Measurements from ENCODE around the gene SORBS1. TPM values are rescaled to one million over a fixed set of nuclear protein-coding genes. Genes with fewer than 3 reads are reported as not detected.

SORBS1 gene
- total RNA-seq, 1 donor from 2014 or later = 58.2 TPM

GRCh38 chr10:95443636-95444035 is 117.5 kb downstream of the SORBS1 start:
- TF ChIP-seq CTCF (IDR thresholded peaks at IDR 0.05) = no peak
- Histone ChIP-seq H3K27me3 (ENCODE audit: low read depth) (no peaks in the 10 kb centered on the region), H3K27ac (no peak overlapping the region), H3K4me1 (peaks cover 40% of the 10 kb centered on the region), H3K36me3 (no peaks in the 10 kb centered on the region), H3K4me3 (no peak overlapping the region), H3K9me3 (no peaks in the 10 kb centered on the region)
- ATAC-seq (no peak), DNase-seq (no peak)
- intact Hi-C loops (cut with DNase I) = no loop called here

GRCh38 chr10:95442341-95442740 is 118.8 kb downstream of the SORBS1 start:
- DNase-seq (no peak), ATAC-seq (no peak)
- intact Hi-C loops (cut with DNase I) = no loop called here
- Histone ChIP-seq H3K4me3 (no peak overlapping the region), H3K36me3 (no peaks in the 10 kb centered on the region), H3K27ac (no peak overlapping the region), H3K27me3 (ENCODE audit: low read depth) (no peaks in the 10 kb centered on the region), H3K4me1 (peaks cover 27% of the 10 kb centered on the region), H3K9me3 (no peaks in the 10 kb centered on the region)
- no peak for TF ChIP-seq CTCF (IDR thresholded peaks at IDR 0.05)

- Histone ChIP-seq H3K4me3 (no peak overlapping the region), H3K36me3 (no peaks in the 10 kb centered on the region), H3K4me1 (peaks cover 21% of the 10 kb centered on the region), H3K9me3 (no peaks in the 10 kb centered on the region), H3K27ac (no peak overlapping the region), H3K27me3 (ENCODE audit: low read depth) (no peaks in the 10 kb centered on the region)
- ATAC-seq (no peak), DNase-seq (no peak)
- TF ChIP-seq CTCF (IDR thresholded peaks at IDR 0.05) = no peak
- intact Hi-C loops (cut with DNase I) = no loop called here
Observed at GRCh38 chr10:95441547-95441923, 119.6 kb downstream of the SORBS1 start.

- H3K4me1 ChIP-seq = peaks cover 15% of the 10 kb centered on the region
- ATAC-seq = no peak
- TF ChIP-seq CTCF (IDR thresholded peaks at IDR 0.05) = no peak
- H3K36me3 ChIP-seq = no peaks in the 10 kb centered on the region
- intact Hi-C loops (cut with DNase I) = no loop called here
- H3K9me3 ChIP-seq = no peaks in the 10 kb centered on the region
- DNase-seq = no peak
- H3K27me3 ChIP-seq (ENCODE audit: low read depth) = no peaks in the 10 kb centered on the region
- H3K4me3 ChIP-seq = no peak overlapping the region
- H3K27ac ChIP-seq = no peak overlapping the region
Observed at GRCh38 chr10:95440756-95441546, 120.2 kb downstream of the SORBS1 start.

GRCh38 chr10:95440038-95440725 is 121.0 kb downstream of the SORBS1 start:
- no peaks in the 10 kb centered on the region for H3K9me3 ChIP-seq
- TF ChIP-seq CTCF (IDR thresholded peaks at IDR 0.05) = no peak
- peak overlapping the region; percentile 31 for H3K27ac ChIP-seq
- no peak for DNase-seq
- no peaks in the 10 kb centered on the region for H3K36me3 ChIP-seq
- peaks cover 14% of the 10 kb centered on the region for H3K4me1 ChIP-seq
- no peak for ATAC-seq
- H3K27me3 ChIP-seq (ENCODE audit: low read depth) = no peaks in the 10 kb centered on the region
- H3K4me3 ChIP-seq = no peak overlapping the region
- intact Hi-C loops (cut with DNase I) = no loop called here

All from lower lobe of right lung (tissue), 2 donors.